ENCODE measurements around the gene VWA5A.

Gene VWA5A

DNA sequence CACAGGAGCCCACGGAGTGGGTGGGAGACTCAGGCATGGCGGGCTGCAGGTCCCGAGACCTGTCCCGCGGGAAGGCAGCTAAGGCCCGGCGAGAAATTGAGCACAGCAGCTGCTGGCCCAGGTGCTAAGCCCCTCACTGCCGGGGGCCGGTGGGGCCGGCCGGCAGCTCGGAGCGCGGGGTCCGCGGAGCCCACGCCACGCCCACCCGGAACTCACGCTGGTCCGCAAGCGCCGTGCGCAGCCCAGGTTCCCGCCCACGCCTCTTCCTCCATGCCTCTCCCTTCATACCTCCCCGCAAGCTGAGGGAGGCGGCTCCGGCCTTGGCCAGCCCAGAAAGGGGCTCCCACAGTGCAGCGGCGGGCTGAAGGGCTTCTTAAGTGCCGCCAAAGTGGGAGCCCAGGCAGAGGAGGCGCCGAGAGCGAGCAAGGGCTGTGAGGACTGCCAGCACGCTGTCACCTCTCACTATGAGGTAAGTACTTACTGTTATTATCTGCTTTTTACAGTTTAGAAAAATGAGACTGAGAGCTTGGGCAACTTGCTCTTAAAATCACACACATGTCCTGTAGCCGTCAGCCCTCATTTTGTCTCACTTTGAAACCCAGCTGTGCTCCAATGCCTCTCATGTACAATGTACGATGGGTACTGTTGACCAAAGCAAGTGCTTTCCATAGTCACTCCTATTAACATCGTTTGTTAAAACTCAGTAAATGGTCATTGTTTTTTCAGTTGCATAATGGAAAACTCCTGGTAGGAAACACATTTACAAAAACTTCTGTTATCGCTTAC is 55.7 kb downstream of the VWA5A start:
- no peak for DNase-seq

DNA sequence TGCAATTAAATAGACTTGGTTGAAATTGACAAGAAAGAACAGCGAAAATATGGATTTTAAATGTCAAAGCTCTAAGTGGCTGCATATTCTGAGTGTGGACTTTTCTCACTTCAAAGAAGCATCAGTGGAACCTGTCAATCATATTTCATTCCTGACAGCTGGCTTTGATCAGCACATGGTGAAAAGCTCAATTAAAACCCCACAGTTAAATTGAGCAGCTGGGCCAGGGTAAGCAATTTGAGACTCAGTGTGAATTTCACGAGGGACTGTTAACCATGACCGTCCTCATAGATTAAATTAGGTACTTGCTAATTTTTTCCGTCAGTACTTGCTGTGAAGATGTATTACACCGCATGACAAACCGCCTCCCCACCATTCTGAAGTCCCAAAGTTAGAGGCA is 56.9 kb downstream of the VWA5A start:
- no peak for DNase-seq

DNA sequence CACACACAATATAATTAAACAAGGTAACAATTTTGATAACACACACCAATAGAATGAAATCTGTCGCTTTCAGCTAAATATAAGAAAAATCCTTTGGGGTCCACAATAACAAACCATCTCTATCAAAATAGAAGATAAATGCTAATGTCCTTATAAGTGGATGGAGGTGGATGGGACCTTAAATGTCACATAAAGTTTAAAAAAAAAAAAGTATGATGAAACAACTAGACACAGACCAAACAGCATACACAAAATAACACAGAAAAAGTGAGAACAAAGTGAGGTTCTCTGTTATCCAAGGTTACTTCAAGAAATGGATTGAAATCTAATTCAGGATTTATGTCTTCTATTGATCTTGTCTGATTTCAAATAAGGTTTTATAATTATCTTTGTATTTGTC is 57.3 kb downstream of the VWA5A start:
- DNase-seq, result no peak

DNA sequence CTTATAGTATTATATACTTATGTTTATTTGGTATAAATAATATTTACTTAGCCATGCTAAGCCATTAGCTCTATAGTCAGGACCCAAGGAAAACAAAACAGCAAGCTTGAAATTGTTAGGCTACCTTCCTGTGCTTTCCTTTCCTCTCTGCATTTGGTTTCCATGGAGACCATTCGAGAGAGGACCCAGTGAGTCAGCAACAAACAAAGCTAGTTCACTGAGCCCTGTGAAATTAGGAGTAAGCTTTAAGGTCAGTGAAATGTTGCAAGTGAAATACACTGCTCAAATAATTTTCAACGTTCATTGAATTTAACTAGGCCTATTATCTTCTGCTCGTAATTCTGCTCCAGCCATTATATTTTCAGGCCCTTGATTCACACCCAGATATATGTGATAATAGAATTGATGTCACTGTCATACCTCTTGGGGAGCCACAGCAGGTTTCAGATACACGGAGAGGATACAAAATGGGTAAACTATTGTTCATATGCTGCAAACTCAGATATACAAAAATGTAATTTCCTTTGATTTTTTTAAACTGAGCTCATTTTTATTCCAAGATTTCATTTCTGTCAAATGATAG is 58.8 kb downstream of the VWA5A start:
- peak; percentile 44 for DNase-seq

DNA sequence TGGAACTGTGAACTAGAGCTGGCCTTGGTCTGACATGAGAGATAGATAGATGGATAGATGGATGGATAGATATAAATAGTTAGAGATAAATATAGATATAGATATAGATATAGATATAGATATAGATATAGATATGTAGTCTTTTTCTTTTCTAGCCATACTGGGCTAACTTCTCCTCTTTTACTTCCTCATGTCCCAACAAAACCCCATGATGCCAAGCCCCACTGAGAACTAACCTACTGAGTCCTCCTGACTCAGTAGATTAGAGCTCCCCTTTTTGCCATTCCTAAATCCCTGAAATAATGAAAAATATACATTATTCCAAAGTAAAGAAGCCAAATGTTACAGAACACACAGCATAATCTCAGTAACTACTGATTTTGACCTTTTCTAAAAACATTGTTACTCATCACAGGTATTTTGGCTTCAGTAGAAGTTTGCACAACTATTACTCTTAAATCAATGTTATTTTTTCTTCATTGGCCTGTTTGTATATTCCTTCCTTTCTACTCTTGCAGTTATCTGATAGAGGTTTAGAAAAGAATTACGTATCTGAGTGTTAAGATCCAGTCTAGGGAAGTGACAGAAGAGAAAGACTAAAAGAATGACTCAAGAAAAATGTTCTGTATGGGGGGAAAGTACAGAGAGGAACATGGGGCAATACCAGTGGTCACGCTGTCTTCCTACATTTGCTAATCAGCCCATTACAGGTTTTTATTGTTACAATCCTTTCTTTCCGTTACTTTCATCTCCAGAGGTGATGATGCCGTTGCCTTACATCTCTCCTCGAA is 61.9 kb downstream of the VWA5A start:
- DNase-seq, result peak; percentile 56

DNA sequence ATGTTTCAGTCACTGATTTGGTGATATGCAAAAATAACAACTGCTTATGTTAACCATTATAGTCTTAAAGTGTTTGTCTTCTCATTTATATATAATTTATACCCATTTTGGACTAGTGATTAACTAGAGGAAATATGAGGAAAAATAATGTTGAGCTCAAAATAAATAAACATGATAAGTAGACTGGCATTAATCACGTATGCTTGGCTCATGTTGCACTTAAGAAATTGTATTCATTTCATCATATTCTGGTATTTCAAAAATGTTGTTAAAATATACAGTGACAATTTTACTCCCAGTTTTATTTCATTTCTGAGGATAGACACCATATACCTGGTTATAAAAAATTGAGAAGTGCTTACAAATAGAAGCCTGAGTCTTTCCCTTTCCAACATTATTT is 64.1 kb downstream of the VWA5A start:
- no peak for DNase-seq

DNA sequence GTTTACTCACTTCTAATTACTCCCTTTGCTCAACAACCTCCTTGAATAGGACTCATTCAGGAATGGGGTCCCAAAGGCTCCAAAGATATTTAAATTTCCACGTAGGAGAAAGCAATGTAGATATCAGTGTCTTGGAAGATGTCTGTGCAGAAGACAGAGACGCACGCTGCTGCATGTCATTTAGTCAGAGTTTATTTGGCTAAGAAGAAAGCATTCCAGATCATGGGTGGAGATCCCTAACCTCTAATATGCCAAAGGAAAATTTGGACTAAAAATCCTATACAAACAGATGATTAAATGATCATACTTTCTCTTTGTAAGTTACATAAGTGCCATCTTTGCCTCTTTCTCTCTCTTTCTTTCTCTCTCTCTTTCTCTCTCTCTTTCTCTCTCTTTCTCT is 67.8 kb downstream of the VWA5A start, which contains the start of gene OR10D3:
TSS of gene OR10D3 (plus strand) at position 278 of the 400 bp plus-strand sequence. CDS start 1,925 bp downstream, outside the sequence.
- no peak for DNase-seq

DNA sequence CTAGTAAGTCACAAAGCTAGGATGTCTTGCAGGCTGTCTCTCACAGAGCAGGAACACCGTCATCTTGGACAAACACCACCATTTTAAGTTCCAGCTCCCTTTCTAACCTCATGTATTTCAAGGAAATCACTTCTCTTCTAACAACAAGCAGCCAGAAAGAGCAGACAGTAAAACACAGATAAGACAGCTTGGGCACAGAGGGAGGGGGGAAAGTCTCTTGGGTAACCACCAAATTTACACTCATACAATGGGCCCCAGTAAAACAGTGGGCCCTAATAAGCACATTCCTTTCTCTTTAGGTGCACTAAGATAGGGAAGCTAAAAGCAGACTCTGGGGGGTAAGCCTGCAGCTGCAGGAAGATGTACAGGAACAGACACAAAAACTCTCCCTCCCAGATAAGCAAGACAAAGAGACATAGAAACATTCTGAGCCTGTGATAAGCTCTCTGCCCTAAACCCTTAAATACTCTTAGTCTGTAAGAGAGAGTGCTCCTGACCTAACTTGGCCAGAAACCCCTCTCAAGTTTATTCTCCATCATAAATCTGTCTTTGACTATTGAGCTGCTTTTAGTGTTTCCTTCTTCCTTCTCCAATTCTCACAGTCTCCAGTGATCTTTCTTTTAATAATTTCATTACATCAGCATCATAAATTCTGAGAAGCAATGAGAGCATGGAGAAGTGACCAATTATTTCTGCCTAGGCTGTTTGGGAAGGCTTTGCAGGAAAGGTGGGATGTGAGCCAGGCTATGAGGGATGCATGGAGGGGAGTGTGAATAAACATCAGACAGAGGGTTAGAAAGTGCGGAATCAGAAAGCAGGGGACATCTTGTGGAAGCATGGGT is 75.3 kb downstream of the VWA5A start:
- DNase-seq, result peak; percentile 20

DNA sequence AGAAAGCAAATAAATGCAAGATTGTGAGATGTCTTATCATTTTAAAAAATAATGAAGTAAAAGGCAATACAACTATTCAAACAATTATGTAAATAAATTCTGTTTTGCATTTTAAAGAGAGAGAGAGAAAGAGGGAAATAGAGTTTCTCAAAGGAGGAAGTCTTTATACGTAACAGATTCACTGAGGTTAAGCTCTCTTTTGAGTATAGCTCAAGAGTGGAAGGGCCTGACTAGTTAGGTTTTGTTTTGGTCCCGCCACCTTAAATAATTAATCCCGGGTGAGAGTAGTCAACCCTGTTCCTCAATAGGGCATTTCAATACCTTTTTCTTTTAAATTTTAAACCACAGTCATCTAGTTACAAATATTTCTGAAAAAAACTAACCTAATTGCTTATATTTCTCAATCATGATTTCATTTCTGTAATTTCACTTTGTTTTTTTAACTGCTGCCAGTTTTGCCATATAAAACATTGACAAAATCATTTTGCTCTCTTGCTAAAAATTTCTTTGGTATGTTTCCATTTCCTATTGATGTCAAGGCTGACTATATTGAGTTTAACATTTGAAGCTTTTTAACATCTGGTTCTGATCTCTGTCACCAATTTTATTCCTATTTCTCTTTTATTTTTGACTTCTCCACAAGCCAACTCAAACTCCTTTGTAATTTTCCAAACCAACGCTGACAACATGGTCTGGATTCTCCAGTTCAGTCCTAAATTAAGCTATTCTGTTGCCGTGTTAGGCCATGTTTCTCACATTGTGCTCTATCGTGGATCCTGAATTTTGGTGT is 78.2 kb downstream of the VWA5A start:
- DNase-seq, result peak; percentile 8

DNA sequence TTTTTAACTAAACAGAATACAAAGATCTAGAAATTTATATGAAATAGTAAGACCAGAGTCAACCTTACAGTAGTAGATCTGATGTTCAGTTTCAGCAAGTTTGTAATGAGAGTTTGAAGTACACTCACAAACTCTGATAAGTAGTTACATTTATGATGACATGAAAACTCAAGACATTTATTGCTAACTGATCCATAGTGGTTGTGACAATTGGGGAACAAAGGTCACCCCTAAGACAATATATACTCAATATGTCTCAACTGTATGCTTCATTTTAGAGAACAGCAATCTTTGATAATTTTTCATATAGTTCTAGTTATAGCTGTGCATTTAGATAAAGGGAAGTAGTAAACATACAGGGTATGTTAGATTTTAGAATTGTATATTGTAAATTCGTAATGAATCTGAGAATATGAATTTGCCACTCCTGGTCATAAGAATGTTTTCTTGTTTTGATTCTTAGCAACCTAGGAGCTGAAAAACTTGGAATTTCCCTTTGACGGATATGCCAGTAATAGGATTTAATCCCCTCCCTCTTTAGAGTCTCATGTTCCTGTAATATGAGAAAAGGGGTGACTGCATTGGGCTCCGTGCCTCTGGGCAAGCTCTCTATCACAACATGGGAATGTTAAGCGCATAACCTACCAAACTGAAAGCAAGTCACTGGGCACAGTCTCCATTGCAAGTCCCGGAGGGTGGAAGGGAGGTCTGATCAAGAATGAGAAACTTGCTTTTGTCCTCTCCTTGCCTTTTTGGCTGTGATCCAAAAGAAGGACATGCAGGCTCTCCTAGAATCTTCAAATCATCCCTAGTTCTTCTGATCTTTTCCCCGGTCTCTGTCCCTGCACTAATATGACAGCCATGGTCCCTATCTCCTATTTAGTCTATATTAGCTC is 79.3 kb downstream of the VWA5A start:
- DNase-seq, result no peak

DNA sequence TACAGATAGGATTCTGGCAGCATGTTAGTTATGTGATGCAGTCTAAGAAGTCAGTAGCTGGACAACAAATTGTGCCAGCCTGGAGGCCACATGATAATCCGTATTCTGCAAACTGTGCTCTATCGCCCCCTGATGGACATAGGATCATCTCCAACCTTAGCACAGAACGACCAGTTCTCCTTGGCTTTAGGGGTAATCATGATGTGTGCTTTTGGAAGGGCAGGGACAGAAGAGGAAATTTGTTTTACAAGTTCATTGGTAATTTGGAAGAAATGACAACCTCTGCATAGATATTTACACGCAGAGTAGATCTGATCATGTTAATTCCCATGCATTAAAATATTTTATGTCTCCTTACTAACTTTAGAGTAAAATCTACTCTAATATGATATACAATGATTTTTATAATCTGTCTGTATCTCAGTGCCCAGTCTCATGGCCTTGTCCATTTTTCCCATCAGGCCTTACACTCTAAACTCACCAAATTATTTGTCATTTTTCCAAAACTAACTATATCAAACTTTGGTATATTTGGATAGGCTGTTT is 80.0 kb downstream of the VWA5A start:
- DNase-seq, result peak; percentile 92

Measured in hematopoietic multipotent progenitor cell treated with erythropoietin and hydrocortisone succinate and interleukin-3 and kit ligand, for 6 days (in vitro differentiated cells).